ENCODE results near the gene ASCC3. TPM values are rescaled to one million over a fixed set of nuclear protein-coding genes. Genes with fewer than 3 reads are reported as not detected.

ASCC3 gene
- total and polyA plus RNA-seq, 4 donors: 12.8 to 32.7 (median 16.4) TPM

GRCh38 chr6:100671740-100672139, 209.4 kb downstream of the ASCC3 start:
- Histone ChIP-seq H3K9me3 (ENCODE audit: control insufficient read depth in 4 of 4, low read length in 3 of 4) (no peaks in the 10 kb centered on the region), H3K36me3 (ENCODE audit: control insufficient read depth in 4 of 4, insufficient read depth in 3 of 4, low read depth in 1 of 4, low read length in 3 of 4) (no peaks in the 10 kb centered on the region), H3K4me1 (ENCODE audit: control insufficient read depth in 4 of 4, insufficient read depth in 4 of 4, low read length in 3 of 4) (peaks cover 0 to 5% (median 0%) of the 10 kb centered on the region in 4 donors), H3K4me3 (ENCODE audit: low read depth in 1 of 3, low read length in 3 of 3) (no peak overlapping the region), H3K27me3 (ENCODE audit: control insufficient read depth in 4 of 4, insufficient read depth in 4 of 4, low read length in 3 of 4) (no peaks in the 10 kb centered on the region), H3K9ac (ENCODE audit: low read depth in 1 of 2, low read length in 2 of 2) (no peak overlapping the region), H3K27ac (ENCODE audit: low read depth in 1 of 2, low read length in 2 of 2) (no peak overlapping the region)
- TF ChIP-seq FOXA2 (IDR thresholded peaks at IDR 0.05) (no peak), HNF4G (IDR thresholded peaks at IDR 0.05) (no peak), EGR1 (IDR thresholded peaks at IDR 0.05; ENCODE audit: low read depth in 2 of 2) (no peak), RAD21 (IDR thresholded peaks at IDR 0.05) (no peak), YY1 (IDR thresholded peaks at IDR 0.05) (no peak), NR2F2 (IDR thresholded peaks at IDR 0.05) (no peak), ATF3 (IDR thresholded peaks at IDR 0.05) (no peak), FOXA1 (IDR thresholded peaks at IDR 0.05) (no peak), HNF4A (conservative IDR thresholded peaks at IDR 0.05) (no peak), SP1 (IDR thresholded peaks at IDR 0.05) (no peak), TAF1 (conservative IDR thresholded peaks at IDR 0.05) (no peak), JUND (IDR thresholded peaks at IDR 0.05) (no peak), ZBTB33 (IDR thresholded peaks at IDR 0.05) (no peak), RXRA (IDR thresholded peaks at IDR 0.05) (no peak), CTCF (IDR thresholded peaks at IDR 0.05; ENCODE audit: low read depth, low read length, missing input control) (no peak)
- TF ChIP-seq, protein P1, sequence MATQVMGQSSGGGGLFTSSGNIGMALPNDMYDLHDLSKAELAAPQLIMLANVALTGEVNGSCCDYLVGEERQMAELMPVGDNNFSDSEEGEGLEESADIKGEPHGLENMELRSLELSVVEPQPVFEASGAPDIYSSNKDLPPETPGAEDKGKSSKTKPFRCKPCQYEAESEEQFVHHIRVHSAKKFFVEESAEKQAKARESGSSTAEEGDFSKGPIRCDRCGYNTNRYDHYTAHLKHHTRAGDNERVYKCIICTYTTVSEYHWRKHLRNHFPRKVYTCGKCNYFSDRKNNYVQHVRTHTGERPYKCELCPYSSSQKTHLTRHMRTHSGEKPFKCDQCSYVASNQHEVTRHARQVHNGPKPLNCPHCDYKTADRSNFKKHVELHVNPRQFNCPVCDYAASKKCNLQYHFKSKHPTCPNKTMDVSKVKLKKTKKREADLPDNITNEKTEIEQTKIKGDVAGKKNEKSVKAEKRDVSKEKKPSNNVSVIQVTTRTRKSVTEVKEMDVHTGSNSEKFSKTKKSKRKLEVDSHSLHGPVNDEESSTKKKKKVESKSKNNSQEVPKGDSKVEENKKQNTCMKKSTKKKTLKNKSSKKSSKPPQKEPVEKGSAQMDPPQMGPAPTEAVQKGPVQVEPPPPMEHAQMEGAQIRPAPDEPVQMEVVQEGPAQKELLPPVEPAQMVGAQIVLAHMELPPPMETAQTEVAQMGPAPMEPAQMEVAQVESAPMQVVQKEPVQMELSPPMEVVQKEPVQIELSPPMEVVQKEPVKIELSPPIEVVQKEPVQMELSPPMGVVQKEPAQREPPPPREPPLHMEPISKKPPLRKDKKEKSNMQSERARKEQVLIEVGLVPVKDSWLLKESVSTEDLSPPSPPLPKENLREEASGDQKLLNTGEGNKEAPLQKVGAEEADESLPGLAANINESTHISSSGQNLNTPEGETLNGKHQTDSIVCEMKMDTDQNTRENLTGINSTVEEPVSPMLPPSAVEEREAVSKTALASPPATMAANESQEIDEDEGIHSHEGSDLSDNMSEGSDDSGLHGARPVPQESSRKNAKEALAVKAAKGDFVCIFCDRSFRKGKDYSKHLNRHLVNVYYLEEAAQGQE (IDR thresholded peaks at IDR 0.05): no peak
- TF ChIP-seq, protein P2, sequence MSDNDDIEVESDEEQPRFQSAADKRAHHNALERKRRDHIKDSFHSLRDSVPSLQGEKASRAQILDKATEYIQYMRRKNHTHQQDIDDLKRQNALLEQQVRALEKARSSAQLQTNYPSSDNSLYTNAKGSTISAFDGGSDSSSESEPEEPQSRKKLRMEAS (IDR thresholded peaks at IDR 0.05): no peak
- DNase-seq (ENCODE audit: low spot score): no peak

- 99% methylated on average over 2 of the region's 2 CpGs for whole genome bisulfite sequencing
- Histone ChIP-seq H3K27me3 (ENCODE audit: control insufficient read depth in 4 of 4, insufficient read depth in 4 of 4, low read length in 3 of 4) (no peaks in the 10 kb centered on the region), H3K9me3 (ENCODE audit: control insufficient read depth in 4 of 4, low read length in 3 of 4) (no peaks in the 10 kb centered on the region), H3K36me3 (ENCODE audit: control insufficient read depth in 4 of 4, insufficient read depth in 3 of 4, low read depth in 1 of 4, low read length in 3 of 4) (no peaks in the 10 kb centered on the region), H3K27ac (ENCODE audit: low read depth in 1 of 2, low read length in 2 of 2) (no peak overlapping the region), H3K4me1 (ENCODE audit: control insufficient read depth in 4 of 4, insufficient read depth in 4 of 4, low read length in 3 of 4) (peaks cover 0 to 5% (median 0%) of the 10 kb centered on the region in 4 donors), H3K4me3 (ENCODE audit: low read depth in 1 of 3, low read length in 3 of 3) (no peak overlapping the region), H3K9ac (ENCODE audit: low read depth in 1 of 2, low read length in 2 of 2) (no peak overlapping the region)
- DNase-seq (ENCODE audit: low spot score): no peak
- TF ChIP-seq EGR1 (IDR thresholded peaks at IDR 0.05; ENCODE audit: low read depth in 2 of 2): no peak
- no peak for TF ChIP-seq RXRA (IDR thresholded peaks at IDR 0.05)
- no peak for TF ChIP-seq TAF1 (conservative IDR thresholded peaks at IDR 0.05)
- TF ChIP-seq, protein P2 (IDR thresholded peaks at IDR 0.05): no peak
- TF ChIP-seq JUND (IDR thresholded peaks at IDR 0.05): no peak
- TF ChIP-seq SP1 (IDR thresholded peaks at IDR 0.05): no peak
- TF ChIP-seq FOXA2 (IDR thresholded peaks at IDR 0.05): no peak
- TF ChIP-seq YY1 (IDR thresholded peaks at IDR 0.05): no peak
- TF ChIP-seq RAD21 (IDR thresholded peaks at IDR 0.05): no peak
- no peak for TF ChIP-seq HNF4G (IDR thresholded peaks at IDR 0.05)
- no peak for TF ChIP-seq ATF3 (IDR thresholded peaks at IDR 0.05)
- TF ChIP-seq, protein P1 (IDR thresholded peaks at IDR 0.05): no peak
- no peak for TF ChIP-seq FOXA1 (IDR thresholded peaks at IDR 0.05)
- no peak for TF ChIP-seq NR2F2 (IDR thresholded peaks at IDR 0.05)
These were observed 211.1 kb downstream of the ASCC3 start for GRCh38 chr6:100670056-100670455.

All from liver (tissue), 9 donors.